WERI-Rb-1 (cell line): ENCODE data around the gene KLC4.

Experiments used
- DNase-seq: peaks from one replicate; pipeline ENCODE4 v3.0.0-alpha.2; 2020
- H3K27ac ChIP-seq: fragments of 250-450 bp; sonication (Bioruptor Pico); 2 replicates; pipeline ENCODE4 v1.5.1; 2020; ENCODE audit warnings: mild to moderate bottlenecking, moderate library complexity
- H3K27me3 ChIP-seq: fragments of 250-450 bp; sonication (Bioruptor Pico); 2 replicates; pipeline ENCODE4 v1.5.1; 2021; ENCODE audit warnings: mild to moderate bottlenecking, low read depth, moderate library complexity; ENCODE audit not compliant: insufficient read depth, severe bottlenecking
- H3K36me3 ChIP-seq: fragments of 250-450 bp; sonication (Bioruptor Pico); 2 replicates; pipeline ENCODE4 v1.5.1; 2020; ENCODE audit warnings: mild to moderate bottlenecking, moderate library complexity
- H3K4me3 ChIP-seq: 2 replicates; pipeline ENCODE4 v1.5.1; 2011; ENCODE audit warnings: low read depth, mild to moderate bottlenecking, control low read depth, low read length
- H3K9me3 ChIP-seq: fragments of 250-450 bp; sonication (Bioruptor Pico); 2 replicates; pipeline ENCODE4 v1.5.1; 2021; ENCODE audit warnings: mild to moderate bottlenecking, moderate library complexity; ENCODE audit not compliant: severe bottlenecking
- CTCF ChIP-seq: IDR thresholded peaks from 2 replicates; pipeline ENCODE4 v1.5.1; 2011; ENCODE audit warnings: low read depth, mild to moderate bottlenecking, control low read depth, inconsistent platforms, low read length

KLC4 gene

GRCh38 chr6:43093436-43094289, 34.2 kb downstream of the KLC4 start:
- Histone ChIP-seq H3K36me3 (peaks cover 3% of the 10 kb centered on the region), H3K4me3 (no peak overlapping the region), H3K27me3 (no peaks in the 10 kb centered on the region), H3K9me3 (no peaks in the 10 kb centered on the region), H3K27ac (no peak overlapping the region)
- TF ChIP-seq CTCF, result no peak
- no peak for DNase-seq

GRCh38 chr6:43095939-43096338, 36.5 kb downstream of the KLC4 start:
- DNase-seq, result no peak
- Histone ChIP-seq H3K4me3 (no peak overlapping the region), H3K36me3 (peaks cover 3% of the 10 kb centered on the region), H3K27ac (no peak overlapping the region), H3K27me3 (no peaks in the 10 kb centered on the region), H3K9me3 (no peaks in the 10 kb centered on the region)
- TF ChIP-seq CTCF, result no peak

GRCh38 chr6:43096451-43097097, 37.1 kb downstream of the KLC4 start:
- Histone ChIP-seq H3K36me3 (peaks cover 3% of the 10 kb centered on the region), H3K27me3 (no peaks in the 10 kb centered on the region), H3K4me3 (no peak overlapping the region), H3K9me3 (no peaks in the 10 kb centered on the region), H3K27ac (no peak overlapping the region)
- DNase-seq, result no peak
- no peak for TF ChIP-seq CTCF

GRCh38 chr6:43097098-43097489, 37.7 kb downstream of the KLC4 start:
- Histone ChIP-seq H3K36me3 (peaks cover 3% of the 10 kb centered on the region), H3K27ac (no peak overlapping the region), H3K4me3 (no peak overlapping the region), H3K9me3 (no peaks in the 10 kb centered on the region), H3K27me3 (no peaks in the 10 kb centered on the region)
- no peak for DNase-seq
- no peak for TF ChIP-seq CTCF

GRCh38 chr6:43097502-43097901, 38.1 kb downstream of the KLC4 start:
- H3K36me3 ChIP-seq, result peaks cover 3% of the 10 kb centered on the region
- no peaks in the 10 kb centered on the region for H3K9me3 ChIP-seq
- no peak for DNase-seq
- no peak overlapping the region for H3K4me3 ChIP-seq
- no peak for TF ChIP-seq CTCF
- H3K27me3 ChIP-seq, result no peaks in the 10 kb centered on the region
- H3K27ac ChIP-seq, result no peak overlapping the region
